HG03103 (cell line): ENCODE measurements around the gene CENPP.
"Not testable (repeated sequence)": the region's sequence is repeated elsewhere in the genome, so short reads cannot be mapped to it uniquely, and the experiment has no call there.

Source experiments
- ATAC-seq: cut with Tn5 transposase; IDR thresholded peaks from one replicate; pipeline ENCODE4 v1.9.1; 2021; ENCODE audit warnings: low read depth; ENCODE audit not compliant: unreplicated experiment

Gene CENPP

GRCh38 chr9:92571871-92572270 lies 246.1 kb downstream of the CENPP start:
- not testable (repeated sequence) for ATAC-seq

GRCh38 chr9:92573612-92574011 lies 247.9 kb downstream of the CENPP start:
- not testable (repeated sequence) for ATAC-seq

- no peak for ATAC-seq
Observed at GRCh38 chr9:92576175-92576574, 250.4 kb downstream of the CENPP start.

GRCh38 chr9:92589923-92590322 lies 264.2 kb downstream of the CENPP start:
- no peak for ATAC-seq

GRCh38 chr9:92590377-92590776 lies 264.6 kb downstream of the CENPP start:
- ATAC-seq = no peak

GRCh38 chr9:92592537-92592936 lies 266.8 kb downstream of the CENPP start:
- ATAC-seq = no peak

- ATAC-seq = no peak
Observed at GRCh38 chr9:92592946-92593861, 267.5 kb downstream of the CENPP start.

GRCh38 chr9:92595075-92595474 lies 269.3 kb downstream of the CENPP start:
- ATAC-seq = not testable (repeated sequence)

GRCh38 chr9:92595930-92596329 lies 270.2 kb downstream of the CENPP start:
- ATAC-seq = no peak

- no peak for ATAC-seq
Observed at GRCh38 chr9:92598382-92598781, 272.6 kb downstream of the CENPP start.

GRCh38 chr9:92599938-92600461 lies 274.2 kb downstream of the CENPP start:
- no peak for ATAC-seq

GRCh38 chr9:92600462-92601261 lies 274.9 kb downstream of the CENPP start:
- no peak for ATAC-seq

GRCh38 chr9:92601451-92601850 lies 275.7 kb downstream of the CENPP start:
- no peak for ATAC-seq

GRCh38 chr9:92602413-92602812 lies 276.7 kb downstream of the CENPP start:
- ATAC-seq = no peak

GRCh38 chr9:92603100-92603499 lies 277.3 kb downstream of the CENPP start:
- no peak for ATAC-seq

- no peak for ATAC-seq
Observed at GRCh38 chr9:92603990-92604389, 278.2 kb downstream of the CENPP start.

GRCh38 chr9:92605224-92605623 lies 279.5 kb downstream of the CENPP start:
- no peak for ATAC-seq

- ATAC-seq = no peak
Observed at GRCh38 chr9:92607088-92607487, 281.3 kb downstream of the CENPP start.

- no peak for ATAC-seq
Observed at GRCh38 chr9:92607773-92608172, 282.0 kb downstream of the CENPP start.

- ATAC-seq = no peak
Observed at GRCh38 chr9:92608241-92608908, 282.6 kb downstream of the CENPP start.
